ENCODE measurements around the gene NACC1.
A peak's percentile ranks its signal among the peaks of the same experiment; 100 is the strongest.

DNA sequence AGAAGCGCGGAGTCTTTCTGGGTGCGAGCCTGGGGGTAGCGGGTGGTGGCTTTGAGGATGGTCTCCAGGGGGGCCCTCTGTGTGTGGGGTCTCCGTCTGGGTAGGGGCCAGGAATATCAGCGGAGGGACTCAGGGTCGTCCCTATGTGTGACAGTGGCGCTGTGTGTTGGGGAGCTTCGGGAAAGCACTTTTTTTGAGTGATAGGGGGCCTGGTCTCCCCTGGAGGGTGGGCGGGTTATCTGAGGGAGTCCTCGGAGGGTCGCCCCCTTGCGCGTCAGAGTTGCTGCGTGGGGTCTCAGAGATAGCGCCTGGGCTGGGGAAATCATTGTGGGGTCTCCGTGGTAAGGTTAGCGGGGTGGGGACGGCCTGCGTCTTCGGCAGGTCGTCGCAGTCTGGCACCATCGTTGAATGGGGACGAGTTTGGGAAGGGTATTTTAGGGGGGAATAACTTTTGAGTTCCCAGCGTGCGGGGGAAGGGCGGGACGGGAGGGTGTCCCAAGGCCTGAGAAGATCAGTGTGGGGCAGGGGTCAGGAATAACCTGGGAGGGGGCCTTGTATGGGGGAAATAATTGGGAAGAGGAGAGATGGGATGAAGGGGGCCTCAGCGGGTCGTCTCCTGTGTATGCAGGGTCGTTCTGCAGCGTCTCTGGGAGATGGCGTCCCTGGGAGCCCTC is 33.0 kb downstream of the NACC1 start:
- TF ChIP-seq ZNF530 (tag by site-specific recombination; IDR thresholded peaks at IDR 0.05; ENCODE audit: low read depth) (no peak), SP2 (tag by site-specific recombination; IDR thresholded peaks at IDR 0.05) (0 out of 2 replicates have a peak, but pooled peaks have one; percentile 25), ZBTB17 (tag by site-specific recombination; IDR thresholded peaks at IDR 0.05) (no peak), ZNF792 (tag by site-specific recombination; IDR thresholded peaks at IDR 0.05) (no peak), YY1 (tag by site-specific recombination; IDR thresholded peaks at IDR 0.05) (peak; percentile 56; the same call in 1 of the 2 replicates)
- TF ChIP-seq, protein P1, sequence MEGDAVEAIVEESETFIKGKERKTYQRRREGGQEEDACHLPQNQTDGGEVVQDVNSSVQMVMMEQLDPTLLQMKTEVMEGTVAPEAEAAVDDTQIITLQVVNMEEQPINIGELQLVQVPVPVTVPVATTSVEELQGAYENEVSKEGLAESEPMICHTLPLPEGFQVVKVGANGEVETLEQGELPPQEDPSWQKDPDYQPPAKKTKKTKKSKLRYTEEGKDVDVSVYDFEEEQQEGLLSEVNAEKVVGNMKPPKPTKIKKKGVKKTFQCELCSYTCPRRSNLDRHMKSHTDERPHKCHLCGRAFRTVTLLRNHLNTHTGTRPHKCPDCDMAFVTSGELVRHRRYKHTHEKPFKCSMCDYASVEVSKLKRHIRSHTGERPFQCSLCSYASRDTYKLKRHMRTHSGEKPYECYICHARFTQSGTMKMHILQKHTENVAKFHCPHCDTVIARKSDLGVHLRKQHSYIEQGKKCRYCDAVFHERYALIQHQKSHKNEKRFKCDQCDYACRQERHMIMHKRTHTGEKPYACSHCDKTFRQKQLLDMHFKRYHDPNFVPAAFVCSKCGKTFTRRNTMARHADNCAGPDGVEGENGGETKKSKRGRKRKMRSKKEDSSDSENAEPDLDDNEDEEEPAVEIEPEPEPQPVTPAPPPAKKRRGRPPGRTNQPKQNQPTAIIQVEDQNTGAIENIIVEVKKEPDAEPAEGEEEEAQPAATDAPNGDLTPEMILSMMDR (tag by site-specific recombination; IDR thresholded peaks at IDR 0.05), result no peak; the same call in 1 of the 2 replicates
- TF ChIP-seq, protein P2, sequence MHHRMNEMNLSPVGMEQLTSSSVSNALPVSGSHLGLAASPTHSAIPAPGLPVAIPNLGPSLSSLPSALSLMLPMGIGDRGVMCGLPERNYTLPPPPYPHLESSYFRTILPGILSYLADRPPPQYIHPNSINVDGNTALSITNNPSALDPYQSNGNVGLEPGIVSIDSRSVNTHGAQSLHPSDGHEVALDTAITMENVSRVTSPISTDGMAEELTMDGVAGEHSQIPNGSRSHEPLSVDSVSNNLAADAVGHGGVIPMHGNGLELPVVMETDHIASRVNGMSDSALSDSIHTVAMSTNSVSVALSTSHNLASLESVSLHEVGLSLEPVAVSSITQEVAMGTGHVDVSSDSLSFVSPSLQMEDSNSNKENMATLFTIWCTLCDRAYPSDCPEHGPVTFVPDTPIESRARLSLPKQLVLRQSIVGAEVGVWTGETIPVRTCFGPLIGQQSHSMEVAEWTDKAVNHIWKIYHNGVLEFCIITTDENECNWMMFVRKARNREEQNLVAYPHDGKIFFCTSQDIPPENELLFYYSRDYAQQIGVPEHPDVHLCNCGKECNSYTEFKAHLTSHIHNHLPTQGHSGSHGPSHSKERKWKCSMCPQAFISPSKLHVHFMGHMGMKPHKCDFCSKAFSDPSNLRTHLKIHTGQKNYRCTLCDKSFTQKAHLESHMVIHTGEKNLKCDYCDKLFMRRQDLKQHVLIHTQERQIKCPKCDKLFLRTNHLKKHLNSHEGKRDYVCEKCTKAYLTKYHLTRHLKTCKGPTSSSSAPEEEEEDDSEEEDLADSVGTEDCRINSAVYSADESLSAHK (tag by site-specific recombination; IDR thresholded peaks at IDR 0.05), result no peak
